Measurements from ENCODE around the gene SPG7. TPM values are rescaled to one million over a fixed set of nuclear protein-coding genes. Genes with fewer than 3 reads are reported as not detected.

SPG7 gene
- total and polyA plus RNA-seq, 2 experiments from 2014 or later = 108 to 222 TPM

DNA sequence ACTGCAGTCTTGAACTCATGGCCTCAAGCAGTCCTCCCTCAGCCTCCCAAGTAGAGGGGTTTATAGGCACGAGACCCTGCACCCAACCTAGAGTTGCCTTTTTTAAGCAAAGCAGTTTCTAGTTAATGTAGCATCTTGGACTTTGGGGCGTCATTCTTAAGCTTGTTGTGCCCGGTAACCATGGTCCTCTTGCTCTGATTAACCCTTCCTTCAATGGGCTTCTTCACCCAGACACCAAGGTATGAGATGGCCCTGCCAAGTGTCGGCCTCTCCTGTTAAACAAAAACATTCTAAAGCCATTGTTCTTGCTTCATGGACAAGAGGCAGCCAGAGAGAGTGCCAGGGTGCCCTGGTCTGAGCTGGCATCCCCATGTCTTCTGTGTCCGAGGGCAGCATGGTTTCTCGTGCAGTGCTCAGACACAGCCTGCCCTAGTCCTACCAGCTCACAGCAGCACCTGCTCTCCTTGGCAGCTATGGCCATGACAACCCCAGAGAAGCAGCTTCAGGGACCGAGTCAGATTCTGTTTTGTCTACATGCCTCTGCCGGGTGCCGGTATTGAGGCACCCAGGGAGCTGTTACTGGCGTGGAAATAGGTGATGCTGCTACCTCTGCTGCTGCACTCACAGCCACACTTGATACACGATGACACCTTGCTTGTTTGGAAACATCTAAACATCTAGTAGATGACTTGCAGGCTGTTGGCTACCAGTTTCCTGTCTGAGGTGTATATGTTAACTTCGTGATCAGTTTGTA, 55.6 kb downstream of the SPG7 start:
- no peak overlapping the region for H3K27ac ChIP-seq
- TF ChIP-seq CTCF (IDR thresholded peaks at IDR 0.05; ENCODE audit: poor library complexity) (no peak), EZH2 (IDR thresholded peaks at IDR 0.05; ENCODE audit: borderline replicate concordance) (no peak)
- H3K4me2 ChIP-seq = peak overlapping the region; percentile 43
- H3K9me3 ChIP-seq (ENCODE audit: low read depth) = no peaks in the 10 kb centered on the region
- no peaks in the 10 kb centered on the region for H3K9me2 ChIP-seq (replicated peaks; ENCODE audit: insufficient read depth)
- no peak overlapping the region for H3K4me3 ChIP-seq
- DNase-seq (ENCODE audit: low spot score) = no peak
- no peaks in the 10 kb centered on the region for H3K27me3 ChIP-seq
- H3K4me1 ChIP-seq (ENCODE audit: insufficient read depth) = peaks cover 43% of the 10 kb centered on the region
- no peaks in the 10 kb centered on the region for H3K36me3 ChIP-seq (replicated peaks; ENCODE audit: insufficient read depth, low read depth)
- 80% methylated on average over 12 of the region's 12 CpGs for WGBS (ENCODE audit: low lambda C conversion rate, missing lambda C conversion rate)
- no peak overlapping the region for H2AFZ ChIP-seq
- H3K79me2 ChIP-seq = peaks cover 27% of the 10 kb centered on the region
- H4K20me1 ChIP-seq (ENCODE audit: insufficient read depth, poor library complexity, severe bottlenecking) = peaks cover 47% of the 10 kb centered on the region

GRCh38 chr16:89564476-89565255, 56.5 kb downstream of the SPG7 start:
- Histone ChIP-seq H3K9me3 (ENCODE audit: low read depth) (no peaks in the 10 kb centered on the region), H3K27ac (peak overlapping the region; percentile 1), H3K4me2 (peak overlapping the region; percentile 73), H3K9me2 (replicated peaks; ENCODE audit: insufficient read depth) (no peaks in the 10 kb centered on the region), H3K79me2 (peaks cover 27% of the 10 kb centered on the region), H3K36me3 (replicated peaks; ENCODE audit: insufficient read depth, low read depth) (no peaks in the 10 kb centered on the region), H4K20me1 (ENCODE audit: insufficient read depth, poor library complexity, severe bottlenecking) (peaks cover 47% of the 10 kb centered on the region), H3K27me3 (no peaks in the 10 kb centered on the region), H2AFZ (no peak overlapping the region), H3K4me1 (ENCODE audit: insufficient read depth) (peaks cover 40% of the 10 kb centered on the region), H3K4me3 (no peak overlapping the region)
- TF ChIP-seq EZH2phosphoT487 (IDR thresholded peaks at IDR 0.05; ENCODE audit: low read depth, severe bottlenecking, unreplicated experiment) (no peak), EZH2 (IDR thresholded peaks at IDR 0.05; ENCODE audit: borderline replicate concordance) (no peak), CTCF (IDR thresholded peaks at IDR 0.05; ENCODE audit: poor library complexity) (no peak)
- 67% methylated on average over 22 of the region's 22 CpGs for WGBS (ENCODE audit: low lambda C conversion rate, missing lambda C conversion rate)
- DNase-seq (ENCODE audit: low spot score) = no peak

- Histone ChIP-seq H3K9me2 (replicated peaks; ENCODE audit: insufficient read depth) (no peaks in the 10 kb centered on the region), H3K27ac (peak overlapping the region; percentile 54), H3K9me3 (ENCODE audit: low read depth) (no peaks in the 10 kb centered on the region), H3K27me3 (no peaks in the 10 kb centered on the region), H4K20me1 (ENCODE audit: insufficient read depth, poor library complexity, severe bottlenecking) (peaks cover 47% of the 10 kb centered on the region), H3K36me3 (replicated peaks; ENCODE audit: insufficient read depth, low read depth) (no peaks in the 10 kb centered on the region), H2AFZ (no peak overlapping the region), H3K4me3 (no peak overlapping the region), H3K79me2 (peaks cover 27% of the 10 kb centered on the region), H3K4me2 (peak overlapping the region; percentile 73), H3K4me1 (ENCODE audit: insufficient read depth) (peaks cover 38% of the 10 kb centered on the region)
- TF ChIP-seq CTCF (IDR thresholded peaks at IDR 0.05; ENCODE audit: poor library complexity) (no peak), EZH2phosphoT487 (IDR thresholded peaks at IDR 0.05; ENCODE audit: low read depth, severe bottlenecking, unreplicated experiment) (no peak), EZH2 (IDR thresholded peaks at IDR 0.05; ENCODE audit: borderline replicate concordance) (no peak)
- WGBS (ENCODE audit: low lambda C conversion rate, missing lambda C conversion rate) = 17% methylated on average over 3 of the region's 3 CpGs
- no peak for DNase-seq (ENCODE audit: low spot score)
Observed at GRCh38 chr16:89565256-89565505, 57.0 kb downstream of the SPG7 start.

All from hepatocyte (in vitro differentiated cells).